NAMALWA (cell line): ENCODE measurements around the gene NPFF.
A peak's percentile ranks its signal among the peaks of the same experiment; 100 is the strongest.
"Not testable (repeated sequence)": the region's sequence is repeated elsewhere in the genome, so short reads cannot be mapped to it uniquely, and the experiment has no call there.

Source experiments
- DNase-seq: peaks from one replicate; pipeline ENCODE4 v3.0.0-alpha.2; 2015; ENCODE audit warnings: low spot score

The NPFF gene

DNA sequence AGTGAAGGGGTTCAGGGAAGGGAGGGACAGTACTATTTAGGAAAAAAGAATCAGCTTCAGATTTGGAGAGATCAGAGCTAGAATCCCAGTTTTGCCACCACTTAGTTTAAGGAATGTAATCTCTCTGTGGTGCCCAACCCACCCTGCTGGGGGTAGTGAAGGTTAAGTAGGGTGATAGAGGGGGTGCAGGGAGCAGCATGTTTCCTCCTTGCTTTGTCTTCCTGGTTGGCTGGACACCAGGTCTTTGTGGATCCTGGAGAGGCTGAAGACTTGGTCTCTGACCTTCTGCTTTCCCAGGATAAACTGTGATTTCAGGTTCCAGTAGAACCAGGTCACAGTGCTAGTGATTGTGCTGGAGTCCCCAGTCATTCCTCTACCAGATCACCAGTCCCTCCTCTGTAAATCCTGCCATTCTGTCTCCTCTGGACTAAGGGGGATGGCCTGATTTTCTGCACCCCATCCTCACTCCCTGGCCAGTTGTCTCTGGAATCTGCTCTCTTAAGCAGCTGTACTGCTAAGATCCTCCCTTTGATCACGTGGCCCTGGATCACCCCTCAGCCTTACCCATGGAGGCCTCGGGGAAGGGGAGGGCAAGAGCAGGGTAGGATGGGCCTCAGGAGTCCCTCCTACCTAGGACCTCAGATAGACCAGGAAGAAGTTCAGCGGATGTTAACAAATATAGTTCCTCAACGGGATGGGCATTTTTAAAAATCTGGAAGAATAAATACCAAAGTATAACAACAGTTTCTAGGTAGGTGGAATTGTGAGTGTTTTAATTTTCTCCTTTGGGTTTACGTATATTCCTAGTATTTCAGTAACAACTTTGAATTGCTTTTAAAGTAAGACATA is 11.2 kb downstream of the NPFF start:
- no peak for DNase-seq

DNA sequence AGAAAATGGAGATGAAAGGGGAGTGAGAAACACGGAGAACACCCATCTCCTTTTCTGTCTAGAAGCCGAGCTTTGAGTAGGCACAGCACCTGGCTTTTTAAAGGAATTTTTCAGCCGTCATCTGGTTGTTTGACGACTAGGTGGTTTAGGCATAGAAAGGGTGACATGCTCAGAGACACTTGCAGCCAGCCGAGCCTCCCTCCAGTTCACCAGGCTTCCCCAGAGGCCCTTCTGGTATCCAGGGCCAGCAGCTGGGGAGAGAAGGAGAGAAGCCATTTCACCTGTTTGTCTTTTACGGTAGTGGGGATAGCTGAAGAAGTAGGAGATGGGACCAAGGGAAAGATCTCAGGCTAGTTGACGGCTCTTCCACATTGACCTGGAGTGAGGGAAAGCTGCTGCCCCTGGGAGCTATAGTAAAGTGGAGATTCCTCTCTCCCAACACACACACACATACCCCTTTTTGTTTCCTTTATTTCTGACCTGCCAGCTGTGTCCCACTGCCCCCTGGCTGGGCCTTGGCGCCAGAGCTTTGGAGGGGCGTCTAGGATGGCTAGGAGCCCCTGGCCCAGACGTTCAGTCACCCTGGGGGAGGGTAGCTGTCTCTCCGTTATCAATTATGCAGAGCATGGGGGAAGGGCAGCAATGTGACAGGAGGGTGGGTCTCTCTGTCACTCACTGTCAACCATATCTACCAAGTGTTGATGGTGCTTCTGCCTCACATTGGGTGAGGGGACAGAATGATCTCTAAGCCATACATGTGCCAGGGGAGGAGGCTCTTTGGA is 13.5 kb downstream of the NPFF start:
- peak; percentile 48 for DNase-seq

DNA sequence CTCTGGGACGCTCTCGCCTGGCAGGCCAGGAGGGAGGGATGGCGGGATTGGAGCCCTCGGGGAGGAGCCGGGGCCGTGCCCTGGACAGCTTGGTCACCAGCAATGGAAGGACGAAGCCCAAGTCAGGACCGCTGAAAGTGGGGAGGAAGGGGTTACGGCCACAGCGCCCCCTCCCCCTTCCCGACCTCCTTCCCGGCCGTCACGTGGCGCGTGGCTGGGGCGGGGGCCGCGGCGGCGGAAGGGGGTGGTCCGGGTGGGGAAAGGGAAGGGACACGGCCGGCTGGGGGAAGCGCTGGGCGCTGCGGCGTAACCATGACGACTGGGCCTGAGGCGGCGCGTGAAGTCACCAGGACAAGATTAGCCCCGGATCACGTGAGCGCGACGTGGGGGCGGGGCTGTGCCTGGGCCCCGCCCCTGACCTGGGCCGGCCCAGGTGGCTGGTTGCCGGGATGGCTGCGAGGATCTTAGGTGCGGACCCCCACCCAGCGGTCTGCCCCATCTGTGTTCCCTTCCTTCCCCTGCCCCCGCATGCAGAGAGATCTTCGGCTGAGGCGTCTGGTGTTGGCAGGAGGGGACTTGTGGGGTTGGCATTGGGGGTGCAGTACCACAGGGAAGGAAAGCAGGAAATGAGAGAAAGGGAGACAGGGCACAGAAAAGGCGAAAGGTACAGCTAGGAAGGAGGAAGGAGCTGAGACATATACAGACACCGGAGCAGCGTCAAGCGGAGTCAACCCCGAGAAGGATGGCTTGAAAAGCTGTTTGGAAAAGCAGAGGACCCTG is 14.3 kb downstream of the NPFF start:
- DNase-seq = peak; percentile 90

DNA sequence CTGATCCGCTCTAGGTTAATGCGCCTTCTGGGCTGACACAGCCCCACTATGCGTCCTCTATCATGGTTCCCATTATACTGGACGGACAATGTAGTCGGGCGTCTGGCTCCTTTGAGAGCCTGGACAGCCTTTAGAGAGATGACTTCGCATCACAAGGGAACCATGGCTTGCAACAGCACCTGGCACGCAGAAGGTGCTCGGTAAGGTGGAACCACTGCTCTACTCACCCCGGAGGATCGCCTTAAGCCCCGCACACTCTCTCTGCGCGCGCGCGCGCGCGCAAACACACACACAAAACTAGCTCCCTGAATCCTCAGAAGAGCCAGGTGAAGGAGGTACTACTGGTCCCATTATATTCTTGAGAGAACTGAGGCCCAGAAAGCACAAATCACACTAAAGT is 15.1 kb downstream of the NPFF start:
- peak; percentile 34 for DNase-seq

DNA sequence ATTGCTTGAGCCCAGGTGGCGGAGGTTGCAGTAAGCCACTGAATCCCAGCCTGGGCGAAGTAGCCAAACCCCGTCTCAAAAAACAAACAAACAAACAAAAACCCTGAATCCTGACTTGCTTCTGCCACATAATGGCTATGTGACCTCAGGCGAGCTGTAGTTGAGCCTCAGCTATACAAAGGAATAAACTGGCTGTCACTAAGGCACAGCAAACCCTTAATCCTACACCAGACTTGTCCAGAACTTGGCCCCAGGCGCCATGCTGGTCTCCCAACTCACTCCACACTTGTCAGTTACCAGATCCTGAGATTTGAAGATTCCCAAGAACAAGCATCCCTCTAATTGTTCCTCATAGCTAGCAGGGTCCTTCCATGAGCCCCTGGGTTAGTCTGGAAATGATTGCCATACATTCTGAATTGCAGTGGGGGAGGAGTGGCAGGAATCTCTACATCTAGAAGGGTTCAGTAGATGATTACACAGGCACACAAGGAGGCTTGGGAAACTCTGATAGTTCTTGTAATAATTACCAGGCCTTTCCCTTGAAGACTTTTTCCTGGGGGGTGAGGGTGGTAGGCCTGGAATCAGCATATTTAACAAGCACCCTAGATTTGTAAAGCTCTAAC is 17.9 kb downstream of the NPFF start:
- no peak for DNase-seq

DNA sequence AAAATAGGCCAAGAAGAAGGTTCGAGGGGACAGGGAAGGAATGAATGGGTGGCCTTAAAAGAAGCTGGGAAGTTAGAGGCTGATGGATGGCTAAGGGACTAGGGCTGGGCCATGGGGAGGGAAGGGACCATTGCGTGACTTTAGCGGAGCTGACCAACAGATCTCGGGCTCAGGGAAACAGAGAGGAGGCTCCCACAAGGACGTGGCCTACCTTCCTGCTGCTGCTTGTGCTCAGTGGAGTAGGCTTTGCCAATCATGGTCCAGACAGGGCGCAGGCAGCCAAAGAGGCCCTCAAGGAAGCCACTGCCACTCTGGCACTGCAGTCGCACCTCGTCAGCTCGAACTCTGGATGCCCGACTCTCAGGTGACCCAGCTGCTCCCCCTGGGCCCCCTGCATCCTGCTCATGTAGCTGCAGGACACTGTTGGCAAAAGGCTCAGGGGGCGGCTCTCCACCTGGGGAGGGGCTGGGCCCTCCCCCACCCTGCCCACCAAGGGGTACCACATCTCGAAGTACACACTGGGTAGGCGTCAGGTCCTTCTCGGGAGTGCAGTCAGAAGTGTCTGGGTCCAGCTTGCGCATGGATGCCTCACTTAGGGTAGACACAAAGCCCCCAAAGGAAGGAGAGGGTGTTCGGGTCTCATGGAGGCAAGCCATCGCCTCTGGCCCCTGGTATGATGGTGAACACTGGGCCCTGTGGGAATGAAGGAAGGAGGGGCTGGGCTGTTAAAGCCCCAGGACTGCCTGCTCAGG is 20.4 kb downstream of the NPFF start:
- DNase-seq = no peak

DNA sequence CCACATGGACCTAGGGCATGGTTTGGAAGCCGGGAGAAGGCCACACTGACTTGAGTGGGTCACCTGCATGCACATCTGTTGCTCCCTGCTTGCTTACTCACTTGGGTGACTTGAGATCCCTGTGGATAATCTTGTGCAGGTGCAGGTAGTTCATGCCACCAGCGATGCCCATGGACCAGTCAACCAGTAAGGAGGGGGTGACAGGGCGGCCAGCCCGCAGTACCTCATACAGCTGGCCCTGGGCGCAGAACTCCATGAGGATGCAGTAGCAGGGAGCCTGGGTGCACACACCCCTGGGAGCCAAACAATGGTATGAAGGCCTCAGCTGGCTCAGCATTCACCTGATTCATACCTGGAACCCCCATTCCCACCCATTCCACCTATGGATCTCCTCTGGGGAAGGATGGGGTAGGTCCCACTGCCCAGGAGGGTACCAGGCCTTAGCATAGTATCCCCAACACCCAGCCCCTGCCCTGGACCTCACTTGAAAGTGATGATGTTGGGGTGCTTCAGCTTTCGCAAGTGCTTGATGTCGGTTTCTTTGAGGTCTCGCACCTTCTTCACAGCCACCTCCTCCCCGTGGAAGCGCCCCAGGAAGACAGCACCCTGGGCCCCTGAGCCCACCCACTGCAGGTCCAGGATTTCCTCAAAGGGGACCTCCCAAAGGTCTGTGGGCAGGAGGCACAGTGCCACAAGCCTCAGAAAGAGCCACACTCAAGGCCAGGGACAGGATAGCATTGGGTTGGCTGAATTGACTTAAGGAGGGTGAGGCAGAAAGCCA is 21.1 kb downstream of the NPFF start:
- DNase-seq = no peak

DNA sequence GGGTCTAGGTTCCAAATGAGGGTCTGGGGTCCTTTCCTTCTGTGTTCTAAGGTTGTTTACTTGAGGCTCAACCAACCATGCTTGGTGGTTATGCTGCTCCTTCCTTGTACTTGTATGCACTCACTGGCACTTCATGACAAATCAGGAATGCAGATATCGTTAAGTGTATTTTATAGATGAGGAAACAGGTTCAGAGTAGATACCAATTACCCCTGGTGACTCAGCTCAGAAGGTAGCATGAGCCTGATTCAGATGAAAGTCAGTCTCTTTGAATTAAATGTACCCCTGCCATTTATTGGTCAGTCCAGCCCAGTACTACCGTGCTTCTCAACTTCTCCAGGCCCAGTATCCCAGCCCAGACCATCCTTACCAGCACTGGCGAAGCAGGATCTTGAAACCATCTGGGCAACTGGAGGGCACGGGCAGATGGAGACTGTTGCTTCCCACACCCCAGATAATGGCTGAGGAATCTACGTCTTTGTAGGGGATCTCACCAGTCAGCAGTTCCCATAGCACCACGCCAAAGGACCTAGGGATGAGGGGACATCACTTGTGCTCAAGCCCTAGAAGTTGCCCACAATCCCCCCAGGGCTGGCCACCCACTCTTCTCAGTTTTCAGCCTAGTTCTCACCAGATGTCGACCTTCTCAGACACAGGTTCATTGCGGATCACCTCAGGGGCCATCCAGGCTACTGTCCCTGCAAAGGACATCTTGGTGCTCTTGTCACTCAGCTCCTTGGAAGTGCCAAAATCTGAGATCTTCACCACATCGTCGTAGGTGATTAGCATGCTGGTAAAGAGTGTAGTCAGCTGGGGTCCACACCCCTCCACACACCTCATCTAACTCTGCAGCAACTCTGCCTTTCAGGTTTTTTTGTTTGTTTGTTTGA is 22.4 kb downstream of the NPFF start:
- DNase-seq = no peak

DNA sequence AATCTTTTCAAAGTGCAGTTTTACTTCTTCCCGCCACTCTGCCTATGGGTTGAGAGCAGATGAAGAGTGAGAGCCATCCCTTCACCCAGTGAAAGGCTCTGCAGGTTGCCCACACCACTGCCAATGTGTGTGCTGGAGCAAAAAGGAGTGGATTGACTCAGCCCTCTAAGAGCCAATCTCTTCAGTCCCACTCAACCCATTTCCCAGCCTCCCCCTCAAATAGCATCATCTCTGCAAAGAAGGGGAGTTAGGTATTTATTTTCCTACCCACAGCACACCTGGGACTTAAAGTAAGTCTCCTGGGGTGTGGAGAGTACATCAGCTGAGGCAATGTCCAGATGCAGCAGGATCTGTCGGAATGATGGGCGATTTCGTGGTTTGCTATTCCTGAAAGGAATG is 23.3 kb downstream of the NPFF start:
- no peak for DNase-seq

DNA sequence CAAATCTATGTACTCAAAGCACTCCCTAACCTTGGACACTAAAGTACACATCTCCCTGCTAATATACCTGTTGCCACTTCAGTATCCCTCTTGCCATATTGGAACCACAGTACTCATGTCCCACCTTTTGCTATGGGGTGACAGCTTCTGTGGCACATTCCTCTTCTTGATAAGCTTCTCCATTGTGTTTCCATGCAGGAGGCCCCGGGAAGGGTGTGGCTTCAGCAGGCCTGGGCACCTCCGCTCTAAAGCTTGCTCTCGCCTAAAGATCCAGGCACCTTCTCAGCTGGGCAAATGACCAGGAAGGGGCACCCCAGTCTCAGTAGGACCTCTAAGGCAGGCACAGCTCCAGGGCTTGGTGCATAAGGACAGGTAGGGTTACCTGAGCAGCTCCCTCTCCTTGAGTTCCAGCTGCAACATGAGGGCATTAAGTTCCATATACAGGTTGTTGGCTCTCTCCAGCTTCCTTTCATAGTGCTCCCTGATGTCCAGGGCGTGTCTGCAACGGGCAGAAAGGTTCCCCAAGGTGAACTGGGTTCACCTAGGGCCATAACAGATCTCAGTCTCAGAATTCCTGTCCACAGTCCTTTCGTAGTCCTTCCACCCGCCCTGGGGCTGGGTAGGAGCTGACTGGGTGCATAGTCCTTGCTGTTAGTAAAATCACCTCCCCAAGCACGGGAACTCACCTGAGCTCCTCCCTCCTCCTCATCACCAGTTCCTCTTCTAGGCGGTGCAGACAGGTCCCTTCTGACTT is 23.9 kb downstream of the NPFF start:
- no peak for DNase-seq

DNA sequence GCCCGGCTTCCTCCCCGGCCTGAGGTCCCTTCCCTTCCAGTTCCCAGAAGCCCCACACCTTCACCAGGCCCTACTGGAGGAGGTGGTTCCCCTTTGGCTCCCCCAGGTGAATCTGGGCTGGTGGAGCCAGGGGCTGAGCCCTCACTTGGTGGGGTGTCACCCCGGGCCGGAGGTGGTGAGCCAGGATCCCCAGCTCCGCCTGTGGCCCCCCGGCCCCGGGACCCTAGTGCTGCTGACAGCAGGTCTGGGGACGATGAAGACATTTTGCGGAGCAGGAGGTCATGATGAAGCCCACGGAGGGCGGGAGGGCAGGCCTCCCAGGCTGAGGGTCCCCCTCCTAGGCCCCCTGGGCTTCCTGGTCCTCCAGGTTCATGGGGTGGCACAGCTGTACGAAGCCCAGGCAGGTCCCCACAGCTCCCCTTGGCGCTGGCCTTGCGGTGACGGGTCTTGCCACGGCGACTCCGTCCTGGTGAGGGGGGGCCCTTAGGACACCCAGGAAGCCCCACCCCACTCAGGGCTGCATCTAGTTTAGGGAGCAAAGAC is 24.6 kb downstream of the NPFF start:
- no peak for DNase-seq

DNA sequence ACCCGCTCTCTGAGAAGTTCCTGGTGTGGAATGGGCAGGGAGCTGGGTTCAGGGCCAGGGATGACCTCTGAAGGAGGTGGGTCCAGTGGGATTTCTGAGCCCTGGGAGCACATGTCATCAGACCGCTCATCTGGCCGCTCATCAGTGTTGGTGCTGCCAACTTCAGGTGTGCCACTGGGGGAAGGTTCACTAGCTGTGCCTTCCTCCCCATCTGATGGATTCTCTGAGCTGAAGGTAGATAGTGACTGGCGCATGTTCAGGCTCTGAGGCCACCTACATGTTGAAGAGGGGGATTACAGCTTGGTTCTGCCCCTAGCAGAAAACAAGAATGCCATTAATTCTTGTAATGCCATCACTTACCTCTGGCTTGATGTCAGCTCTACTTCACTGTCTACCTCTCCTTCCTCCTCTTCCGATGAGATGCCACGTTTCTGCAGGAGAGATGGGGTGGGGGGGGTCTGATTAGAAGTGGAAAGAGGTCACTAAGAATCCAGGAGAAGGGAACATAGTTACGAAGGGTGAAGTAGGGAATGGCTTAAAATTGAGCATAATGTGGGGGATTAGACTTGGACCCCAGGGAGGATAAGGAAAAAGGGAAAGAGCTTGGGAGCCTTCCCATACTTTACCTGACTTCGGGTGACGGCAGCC is 25.2 kb downstream of the NPFF start:
- DNase-seq = peak; percentile 81

DNA sequence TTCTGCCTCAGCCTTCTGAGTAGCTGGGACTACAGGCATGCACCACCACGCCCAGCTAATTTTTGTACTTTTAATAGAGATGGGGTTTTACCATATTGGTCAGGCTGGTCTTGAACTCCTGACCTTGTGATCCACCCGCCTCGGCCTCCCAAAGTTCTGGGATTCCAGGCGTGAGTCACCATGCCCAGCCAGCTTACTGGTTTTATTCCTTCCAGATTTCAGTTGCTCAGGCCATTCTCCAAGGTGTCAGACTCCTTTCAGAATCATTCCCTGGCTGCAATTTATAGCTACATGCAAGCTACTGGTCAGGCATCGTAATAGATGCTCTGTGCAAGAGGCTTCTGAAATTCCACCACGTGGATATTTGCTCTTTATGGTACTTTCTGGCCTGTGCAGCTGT is 25.8 kb downstream of the NPFF start:
- DNase-seq = not testable (repeated sequence)

DNA sequence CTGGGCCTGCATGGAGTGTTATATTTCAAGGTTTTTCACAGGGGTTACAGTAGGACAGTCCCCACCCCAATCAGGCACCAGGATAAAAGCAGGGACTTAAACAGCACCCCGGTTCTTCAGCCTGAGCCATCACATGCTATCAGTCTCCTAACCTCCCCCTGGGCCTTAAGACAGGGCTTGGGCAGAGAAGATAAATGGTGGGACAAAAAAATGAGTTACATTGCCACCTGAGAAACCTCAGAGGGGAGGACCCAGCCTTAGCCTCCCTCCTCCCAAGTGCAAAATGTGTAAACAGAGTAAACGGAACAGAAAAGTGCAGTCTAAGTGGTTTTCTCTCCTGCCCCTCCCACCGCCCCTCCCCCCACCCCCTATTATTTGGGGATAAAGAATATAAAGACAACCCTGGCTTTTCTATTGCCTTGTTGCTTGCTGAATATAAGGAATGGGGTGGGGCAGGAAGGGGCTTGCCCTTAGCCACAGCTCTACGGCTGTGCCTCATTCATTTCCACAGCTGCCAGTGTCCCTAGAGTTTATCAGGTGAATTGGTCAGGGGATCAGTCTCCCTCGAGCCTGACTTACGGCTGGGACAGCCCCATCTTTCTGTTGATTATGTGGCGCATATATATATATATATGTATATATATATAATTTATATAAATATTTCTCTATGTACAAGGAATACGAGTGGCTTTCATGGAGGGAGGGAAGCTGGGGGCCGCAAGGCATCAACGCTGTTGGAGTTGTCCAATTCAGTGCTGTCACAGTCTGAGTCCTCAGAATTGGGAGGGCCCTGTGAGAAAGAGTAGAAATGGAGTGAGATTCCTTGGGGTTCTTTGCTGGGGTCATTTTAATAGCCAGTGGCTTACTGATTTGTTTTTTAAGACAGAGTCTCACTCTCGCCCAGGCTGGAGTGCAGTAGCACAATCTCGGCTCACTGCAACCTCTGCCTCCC is 26.5 kb downstream of the NPFF start:
- no peak for DNase-seq

DNA sequence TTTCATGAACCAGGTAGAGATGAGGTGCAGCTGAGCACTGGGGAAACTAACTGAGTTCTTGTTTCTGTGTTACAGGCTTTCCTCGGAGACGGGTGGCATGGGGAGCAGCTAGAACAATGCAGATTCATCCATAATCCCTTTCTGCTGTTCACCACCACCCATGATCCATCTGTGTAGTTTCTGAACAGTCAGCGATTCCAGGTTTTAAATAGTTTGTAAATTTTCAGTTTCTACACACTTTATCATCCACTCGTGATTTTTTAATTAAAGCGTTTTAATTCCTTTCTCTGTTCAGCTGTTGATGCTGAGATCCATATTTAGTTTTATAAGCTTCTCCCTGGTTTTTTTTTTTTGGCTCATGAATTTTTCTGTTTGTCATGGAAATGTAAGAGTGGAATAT is 28.0 kb downstream of the NPFF start:
- no peak for DNase-seq

DNA sequence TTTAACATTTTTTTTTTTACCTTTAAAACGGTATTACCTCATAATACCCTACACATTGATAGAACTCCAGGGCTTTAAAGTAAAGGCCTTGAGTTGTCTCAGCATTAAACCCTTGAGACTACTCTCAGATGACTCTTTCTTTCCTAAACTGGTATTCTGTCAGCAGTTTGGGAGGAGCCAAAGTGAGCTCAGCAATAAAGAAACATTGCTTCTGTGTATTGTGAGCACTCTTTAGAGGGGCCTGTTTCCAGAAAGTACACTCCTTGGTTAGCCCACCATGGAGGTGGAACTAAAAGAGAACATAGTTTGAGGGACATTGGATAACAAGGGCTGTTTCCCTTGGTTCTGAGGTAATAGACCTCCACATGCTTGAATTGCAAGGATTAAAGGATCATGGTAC is 28.4 kb downstream of the NPFF start:
- no peak for DNase-seq

DNA sequence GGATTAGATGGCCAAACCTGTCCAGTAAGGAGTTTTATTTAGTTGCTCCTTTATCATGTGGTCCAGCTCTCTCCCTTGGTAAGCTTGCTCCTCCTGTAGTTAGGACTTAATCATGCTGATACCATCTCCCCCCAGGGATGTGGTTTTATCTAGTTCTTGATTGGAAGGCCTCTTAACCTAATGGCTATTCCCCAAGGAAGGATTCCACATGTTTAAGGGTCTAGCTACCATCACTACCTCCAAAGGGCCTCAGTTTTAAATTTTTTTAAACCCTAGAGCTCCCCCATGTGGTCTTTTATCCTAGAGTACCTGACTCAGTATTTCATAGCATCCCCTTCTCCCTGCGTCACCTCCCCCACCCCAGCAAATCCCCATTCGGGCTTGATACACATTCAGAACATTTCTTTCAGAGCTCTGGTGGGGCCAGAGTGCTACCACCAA is 30.5 kb downstream of the NPFF start:
- peak; percentile 68 for DNase-seq
